HG03432 (cell line): ENCODE results near the gene RNPS1.
"Not testable (repeated sequence)": the region's sequence is repeated elsewhere in the genome, so short reads cannot be mapped to it uniquely, and the experiment has no call there.

Experiments
- ATAC-seq: cut with Tn5 transposase; IDR thresholded peaks from one replicate; pipeline ENCODE4 v1.9.1; 2021; ENCODE audit warnings: mild to moderate bottlenecking, moderate library complexity; ENCODE audit not compliant: unreplicated experiment

RNPS1 gene

GRCh38 chr16:2258530-2258929 is 9.4 kb downstream of the RNPS1 start:
- ATAC-seq: not testable (repeated sequence)

GRCh38 chr16:2257726-2258125 is 10.2 kb downstream of the RNPS1 start:
- no peak for ATAC-seq

GRCh38 chr16:2256531-2257140 is 11.3 kb downstream of the RNPS1 start:
- ATAC-seq: no peak

GRCh38 chr16:2253293-2253692 is 14.6 kb downstream of the RNPS1 start:
- no peak for ATAC-seq

GRCh38 chr16:2252806-2253148 is 15.1 kb downstream of the RNPS1 start:
- no peak for ATAC-seq

- peak; percentile 83 for ATAC-seq
Measured at GRCh38 chr16:2251296-2252111, 16.4 kb downstream of the RNPS1 start, which contains the start of gene ECI1. Gene ECI1, minus strand, starts transcription at chr16:2251587. Its CDS starts 21 bp downstream, at chr16:2251566.

- no peak for ATAC-seq
Measured at GRCh38 chr16:2250652-2251295, 17.2 kb downstream of the RNPS1 start.

GRCh38 chr16:2246301-2246885 is 21.5 kb downstream of the RNPS1 start:
- ATAC-seq: no peak

- ATAC-seq: no peak
Measured at GRCh38 chr16:2244926-2245795, 22.8 kb downstream of the RNPS1 start.

GRCh38 chr16:2244301-2244700 is 23.6 kb downstream of the RNPS1 start:
- no peak for ATAC-seq

GRCh38 chr16:2243781-2244180 is 24.1 kb downstream of the RNPS1 start:
- ATAC-seq: no peak

GRCh38 chr16:2243031-2243528 is 24.8 kb downstream of the RNPS1 start:
- ATAC-seq: no peak

- ATAC-seq: no peak
Measured at GRCh38 chr16:2242598-2242997, 25.3 kb downstream of the RNPS1 start.

GRCh38 chr16:2240331-2240730 is 27.6 kb downstream of the RNPS1 start:
- not testable (repeated sequence) for ATAC-seq

GRCh38 chr16:2238838-2239675 is 28.9 kb downstream of the RNPS1 start:
- no peak for ATAC-seq

GRCh38 chr16:2238150-2238837 is 29.6 kb downstream of the RNPS1 start:
- no peak for ATAC-seq

GRCh38 chr16:2237493-2238149 is 30.3 kb downstream of the RNPS1 start:
- ATAC-seq: no peak

GRCh38 chr16:2237102-2237482 is 30.8 kb downstream of the RNPS1 start:
- ATAC-seq: no peak
